GM19438 (cell line): ENCODE data around the gene CHST7.

Experiments
- ATAC-seq: cut with Tn5 transposase; IDR thresholded peaks from one replicate; pipeline ENCODE4 v1.9.1; 2021; ENCODE audit warnings: low read depth; ENCODE audit not compliant: unreplicated experiment

The CHST7 gene

GRCh38 chrX:46601283-46601682 lies 27.7 kb downstream of the CHST7 start:
- no peak for ATAC-seq

GRCh38 chrX:46602468-46603102 lies 29.0 kb downstream of the CHST7 start:
- ATAC-seq = no peak

- no peak for ATAC-seq
These were observed 34.4 kb downstream of the CHST7 start for GRCh38 chrX:46607916-46608315.

GRCh38 chrX:46610070-46610658 lies 36.6 kb downstream of the CHST7 start:
- no peak for ATAC-seq

GRCh38 chrX:46611658-46612362 lies 38.2 kb downstream of the CHST7 start:
- no peak for ATAC-seq

- no peak for ATAC-seq
These were observed 44.3 kb downstream of the CHST7 start for GRCh38 chrX:46617906-46618305.

GRCh38 chrX:46618947-46619346 lies 45.4 kb downstream of the CHST7 start:
- no peak for ATAC-seq

GRCh38 chrX:46620505-46620904 lies 46.9 kb downstream of the CHST7 start:
- ATAC-seq = no peak

- no peak for ATAC-seq
These were observed 48.0 kb downstream of the CHST7 start for GRCh38 chrX:46621572-46621971.

GRCh38 chrX:46624090-46624786 lies 50.7 kb downstream of the CHST7 start:
- ATAC-seq = no peak

- ATAC-seq = no peak
These were observed 53.0 kb downstream of the CHST7 start for GRCh38 chrX:46626566-46626965.

- no peak for ATAC-seq
These were observed 53.5 kb downstream of the CHST7 start for GRCh38 chrX:46627062-46627461.

GRCh38 chrX:46627711-46628419 lies 54.3 kb downstream of the CHST7 start:
- ATAC-seq = peak; percentile 8

- peak; percentile 95 for ATAC-seq
These were observed 55.2 kb downstream of the CHST7 start for GRCh38 chrX:46628460-46629371.

GRCh38 chrX:46630141-46630540 lies 56.6 kb downstream of the CHST7 start:
- no peak for ATAC-seq

GRCh38 chrX:46634577-46634976 lies 61.0 kb downstream of the CHST7 start:
- ATAC-seq = no peak

- ATAC-seq = no peak
These were observed 61.6 kb downstream of the CHST7 start for GRCh38 chrX:46635186-46635585.

GRCh38 chrX:46636223-46636622 lies 62.7 kb downstream of the CHST7 start:
- no peak for ATAC-seq

GRCh38 chrX:46637938-46638337 lies 64.4 kb downstream of the CHST7 start:
- ATAC-seq = no peak

GRCh38 chrX:46642145-46642544 lies 68.6 kb downstream of the CHST7 start:
- no peak for ATAC-seq
